IMR-90 (cell line): ENCODE measurements around the gene TMSB10. TPM values are rescaled to one million over a fixed set of nuclear protein-coding genes. Genes with fewer than 3 reads are reported as not detected.

Experiments used
- CHD1 ChIP-seq: IDR thresholded peaks from 2 replicates; pipeline ENCODE4 v1.6.1; 2012; ENCODE audit warnings: low read depth, low read length, improper control_type of control experiment
- FOS ChIP-seq: fragments of 150-350 bp; IDR thresholded peaks from 2 replicates; pipeline ENCODE4 v1.6.1; 2016; ENCODE audit warnings: low read depth, low read length
- MAFK ChIP-seq: IDR thresholded peaks from 2 replicates; pipeline ENCODE4 v1.6.1; 2012; ENCODE audit warnings: low read depth, low read length, improper control_type of control experiment
- MAZ ChIP-seq: IDR thresholded peaks from 2 replicates; pipeline ENCODE4 v1.6.1; 2012; ENCODE audit warnings: low read depth, mild to moderate bottlenecking, low read length, improper control_type of control experiment, moderate library complexity, borderline replicate concordance
- MXI1 ChIP-seq: IDR thresholded peaks from 2 replicates; pipeline ENCODE4 v1.6.1; 2012; ENCODE audit warnings: low read depth, mild to moderate bottlenecking, low read length, moderate library complexity, borderline replicate concordance
- SMC3 ChIP-seq: fragments of 150-350 bp; IDR thresholded peaks from 2 replicates; pipeline ENCODE4 v1.6.1; 2016; ENCODE audit warnings: low read depth, mild to moderate bottlenecking, antibody characterized with exemption, low read length, moderate library complexity
- polyA plus RNA-seq, 3 experiments: library from polyadenylated mRNA; depleted of rRNA; stranded (reverse); fragments of >200 nt; gene quantifications; 2 replicates each; pipeline ENCODE4 v1.2.3, GENCODE V29; 2012; ENCODE audit warnings: low replicate concordance in 1 of 3
- total RNA-seq: library from RNA; depleted of rRNA; stranded (reverse); fragments of >200 nt; gene quantifications from 2 replicates; pipeline ENCODE4 v1.2.3, GENCODE V29; 2012

TMSB10 gene
- total and polyA plus RNA-seq, 2 of the 4 experiments (the other 2 are of a cell fraction) = 3,620 to 5,527 TPM

GRCh38 chr2:84905181-84906107, at the start of gene TMSB10 (continued):
- TF ChIP-seq SMC3 (no peak), FOS (no peak), MXI1 (0 out of 2 replicates have a peak, but pooled peaks have one; percentile 6), CHD1 (no peak), MAZ (peak; percentile 86; the same call in 1 of the 2 replicates), MAFK (no peak)
